HEK293 (cell line): Measurements from ENCODE around the gene GALNT2.

Experiments used
- CTCF ChIA-PET: fragments of 350-600 bp; formaldehyde crosslinking; extraction: SDS; loops from one replicate; lab custom pipeline; 2021; ENCODE audit warnings: antibody characterized with exemption; lab: Yijun Ruan, JAX
- POLR2A ChIA-PET: fragments of 300-600 bp; formaldehyde crosslinking; extraction: SDS; loops from one replicate; lab custom pipeline; 2020; ENCODE audit warnings: antibody characterized with exemption, inconsistent platforms; lab: Yijun Ruan, JAX
- H3K27ac ChIP-seq: fragments of 200-500 bp; sonication (Bioruptor generic); 2 replicates; pipeline ENCODE4 v1.5.1; 2014; ENCODE audit warnings: low read depth, low read length, control low read depth, inconsistent platforms; ENCODE audit errors: extremely low read depth
- H3K36me3 ChIP-seq, 2 experiments: fragments of 200-500 bp in 1 of 2; sonication (Bioruptor generic) in 1 of 2; 1 replicate in 1 of 2; 2 replicates in 1 of 2; pipeline ENCODE4 v1.5.1; 2014 to 2017; ENCODE audit warnings: inconsistent platforms in 2 of 2, low read length in 2 of 2; ENCODE audit not compliant: control insufficient read depth in 2 of 2, insufficient read depth in 1 of 2
- H3K4me1 ChIP-seq: fragments of 200-500 bp; sonication (Bioruptor generic); 2 replicates; pipeline ENCODE4 v1.5.1; 2014; ENCODE audit warnings: mild to moderate bottlenecking, low read length, inconsistent platforms; ENCODE audit not compliant: control insufficient read depth, insufficient read depth
- H3K4me3 ChIP-seq: 2 replicates; pipeline ENCODE4 v1.5.1; 2011; ENCODE audit warnings: low read depth, mild to moderate bottlenecking, control low read depth, low read length, moderate library complexity
- H3K9me3 ChIP-seq: fragments of 200-500 bp; sonication (Bioruptor generic); 2 replicates; pipeline ENCODE4 v1.5.1; 2014; ENCODE audit warnings: low read depth, low read length, inconsistent platforms; ENCODE audit not compliant: control insufficient read depth, insufficient read depth
- GFI1B ChIP-seq: fragments of 450-650 bp; formaldehyde crosslinking; IDR thresholded peaks from 2 replicates; pipeline ENCODE4 v1.5.1; 2016; ENCODE audit warnings: missing biosample characterization, missing genetic modification characterization
- GLI4 ChIP-seq: fragments of 450-650 bp; formaldehyde crosslinking; IDR thresholded peaks from 2 replicates; pipeline ENCODE4 v1.5.1; 2016; ENCODE audit warnings: missing biosample characterization, missing genetic modification characterization
- IKZF3 ChIP-seq: fragments of 450-650 bp; IDR thresholded peaks from 2 replicates; pipeline ENCODE4 v1.5.0; 2018; ENCODE audit warnings: missing biosample characterization, mild to moderate bottlenecking, missing genetic modification characterization, moderate library complexity
- SCRT1 ChIP-seq: fragments of 450-650 bp; formaldehyde crosslinking; IDR thresholded peaks from 2 replicates; pipeline ENCODE4 v1.5.1; 2016; ENCODE audit warnings: missing biosample characterization, missing genetic modification characterization, borderline replicate concordance
- SP2 ChIP-seq: fragments of 450-650 bp; formaldehyde crosslinking; IDR thresholded peaks from 2 replicates; pipeline ENCODE4 v1.5.1; 2016; ENCODE audit warnings: missing biosample characterization, missing genetic modification characterization
- ZBTB17 ChIP-seq: fragments of 450-650 bp; formaldehyde crosslinking; IDR thresholded peaks from 2 replicates; pipeline ENCODE4 v1.5.1; 2016; ENCODE audit warnings: missing biosample characterization, missing genetic modification characterization
- ZBTB6 ChIP-seq: fragments of 450-650 bp; formaldehyde crosslinking; IDR thresholded peaks from 2 replicates; pipeline ENCODE4 v1.5.1; 2017; ENCODE audit warnings: missing biosample characterization, missing genetic modification characterization
- ZNF155 ChIP-seq: fragments of 450-650 bp; formaldehyde crosslinking; IDR thresholded peaks from 2 replicates; pipeline ENCODE4 v1.5.1; 2016; ENCODE audit warnings: missing biosample characterization, missing genetic modification characterization
- ZNF292 ChIP-seq: fragments of 450-650 bp; formaldehyde crosslinking; IDR thresholded peaks from 2 replicates; pipeline ENCODE4 v1.5.1; 2016; ENCODE audit warnings: low read depth, missing biosample characterization, missing genetic modification characterization, borderline replicate concordance
- ZNF518A ChIP-seq: fragments of 450-650 bp; formaldehyde crosslinking; conservative IDR thresholded peaks from 2 replicates; pipeline ENCODE4 v1.5.1; 2016; ENCODE audit warnings: low read depth, missing biosample characterization, missing genetic modification characterization
- ZNF558 ChIP-seq: fragments of 450-650 bp; formaldehyde crosslinking; IDR thresholded peaks from 2 replicates; pipeline ENCODE4 v1.5.1; 2016; ENCODE audit warnings: missing biosample characterization, missing genetic modification characterization
- ZNF560 ChIP-seq: fragments of 450-650 bp; formaldehyde crosslinking; IDR thresholded peaks from 2 replicates; pipeline ENCODE4 v1.5.1; 2017; ENCODE audit warnings: missing biosample characterization, missing genetic modification characterization, borderline replicate concordance
- ZNF610 ChIP-seq: fragments of 450-650 bp; formaldehyde crosslinking; IDR thresholded peaks from 2 replicates; pipeline ENCODE4 v1.5.1; 2016; ENCODE audit warnings: missing biosample characterization, missing genetic modification characterization, borderline replicate concordance
- ZNF624 ChIP-seq: fragments of 450-650 bp; formaldehyde crosslinking; IDR thresholded peaks from 2 replicates; pipeline ENCODE4 v1.5.1; 2017; ENCODE audit warnings: missing biosample characterization, missing genetic modification characterization
- ZNF768 ChIP-seq: fragments of 450-650 bp; formaldehyde crosslinking; IDR thresholded peaks from 2 replicates; pipeline ENCODE4 v1.5.1; 2018; ENCODE audit warnings: missing biosample characterization, mild to moderate bottlenecking, missing genetic modification characterization
- ZNF843 ChIP-seq: fragments of 450-650 bp; formaldehyde crosslinking; IDR thresholded peaks from 2 replicates; pipeline ENCODE4 v1.5.1; 2016; ENCODE audit warnings: missing biosample characterization, missing genetic modification characterization
- ZXDB ChIP-seq: fragments of 450-650 bp; formaldehyde crosslinking; IDR thresholded peaks from 2 replicates; pipeline ENCODE4 v1.5.1; 2016; ENCODE audit warnings: missing biosample characterization, missing genetic modification characterization
- TF ChIP-seq, protein P1 (sequence below): fragments of 450-650 bp; formaldehyde crosslinking; IDR thresholded peaks from 2 replicates; pipeline ENCODE4 v1.5.1; 2016; ENCODE audit warnings: missing biosample characterization, missing genetic modification characterization

The GALNT2 gene

DNA sequence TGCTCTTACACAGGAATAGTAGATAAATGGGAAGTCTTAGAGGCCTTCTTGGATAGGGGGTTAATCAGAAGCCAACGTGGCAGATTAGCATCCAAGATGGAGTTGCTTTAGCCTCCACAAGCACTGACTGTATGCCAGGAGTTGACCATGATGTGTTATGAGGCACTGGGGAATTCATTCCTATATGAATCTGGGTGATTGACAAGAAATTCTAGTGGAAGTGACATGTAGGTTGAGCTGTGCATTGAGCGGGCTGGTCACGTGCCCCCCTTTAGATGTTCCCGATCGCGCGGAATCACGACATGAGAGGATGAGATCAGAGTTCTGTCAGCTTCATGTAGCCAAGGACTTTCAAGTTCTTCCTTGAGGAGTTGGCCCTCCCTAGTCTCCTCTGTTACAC, 31.7 kb downstream of the GALNT2 start:
- H3K4me1 ChIP-seq = peaks cover 25% of the 10 kb centered on the region
- no peaks in the 10 kb centered on the region for H3K9me3 ChIP-seq
- no peak overlapping the region for H3K27ac ChIP-seq
- no peak overlapping the region for H3K4me3 ChIP-seq
- TF ChIP-seq, protein P1, sequence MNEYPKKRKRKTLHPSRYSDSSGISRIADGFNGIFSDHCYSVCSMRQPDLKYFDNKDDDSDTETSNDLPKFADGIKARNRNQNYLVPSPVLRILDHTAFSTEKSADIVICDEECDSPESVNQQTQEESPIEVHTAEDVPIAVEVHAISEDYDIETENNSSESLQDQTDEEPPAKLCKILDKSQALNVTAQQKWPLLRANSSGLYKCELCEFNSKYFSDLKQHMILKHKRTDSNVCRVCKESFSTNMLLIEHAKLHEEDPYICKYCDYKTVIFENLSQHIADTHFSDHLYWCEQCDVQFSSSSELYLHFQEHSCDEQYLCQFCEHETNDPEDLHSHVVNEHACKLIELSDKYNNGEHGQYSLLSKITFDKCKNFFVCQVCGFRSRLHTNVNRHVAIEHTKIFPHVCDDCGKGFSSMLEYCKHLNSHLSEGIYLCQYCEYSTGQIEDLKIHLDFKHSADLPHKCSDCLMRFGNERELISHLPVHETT (tag by site-specific recombination) = no peak
- TF ChIP-seq ZNF843 (tag by site-specific recombination) (no peak), ZBTB6 (no peak), SCRT1 (tag by site-specific recombination) (no peak), ZNF610 (tag by site-specific recombination) (no peak), ZNF292 (no peak), ZNF558 (tag by site-specific recombination) (no peak), ZNF768 (tag by site-specific recombination) (no peak), ZNF560 (tag by site-specific recombination) (no peak), ZNF155 (tag by site-specific recombination) (no peak), ZNF624 (no peak), GLI4 (tag by site-specific recombination) (no peak), ZXDB (tag by site-specific recombination) (no peak), IKZF3 (tag by site-specific recombination) (no peak), SP2 (tag by site-specific recombination) (no peak), ZNF518A (no peak)
- CTCF ChIA-PET = interaction anchor here (1.4 kb wide), 1 partner anchor 68 kb away, joined by 6 read pairs; no protein-coding TSS in a partner anchor
- POLR2A ChIA-PET = no interaction called here
- H3K36me3 ChIP-seq = no peaks in the 10 kb centered on the region

- Histone ChIP-seq H3K27ac (no peak overlapping the region), H3K36me3 (no peaks in the 10 kb centered on the region), H3K4me3 (no peak overlapping the region), H3K9me3 (no peaks in the 10 kb centered on the region), H3K4me1 (peaks cover 32% of the 10 kb centered on the region)
- peak; percentile 48; the same call in 1 of the 2 replicates for TF ChIP-seq ZBTB17
- TF ChIP-seq GFI1B = no peak
- CTCF ChIA-PET = no interaction called here
- POLR2A ChIA-PET = no interaction called here
Measured at GRCh38 chr1:230099465-230099864, 32.4 kb downstream of the GALNT2 start.
